HepG2 (cell line): Measurements from ENCODE around the gene GRAP. TPM values are rescaled to one million over a fixed set of nuclear protein-coding genes. Genes with fewer than 3 reads are reported as not detected.

Source experiments
- CCDC6 ChIP-seq: sonication (generic); formaldehyde crosslinking; IDR thresholded peaks from 2 replicates; pipeline ENCODE4 v1.8.1; 2022; ENCODE audit warnings: mild to moderate bottlenecking, missing genetic modification reagents, moderate library complexity
- HHEX ChIP-seq: IDR thresholded peaks from 2 replicates; pipeline ENCODE4 v1.6.1; 2016; ENCODE audit warnings: control low read depth
- HMGXB4 ChIP-seq, 2 experiments: sonication (generic) in 1 of 2; formaldehyde crosslinking in 1 of 2; IDR thresholded peaks; 2 replicates each; pipeline versions ENCODE4 v1.4.0 to v1.6.1; 2018 to 2020; ENCODE audit warnings: missing genetic modification reagents in 2 of 2, borderline replicate concordance in 1 of 2, low read depth in 1 of 2, mild to moderate bottlenecking in 1 of 2, missing biosample characterization in 1 of 2
- HOXA3 ChIP-seq: sonication (generic); formaldehyde crosslinking; IDR thresholded peaks from 2 replicates; pipeline ENCODE4 v1.5.0; 2020; ENCODE audit warnings: missing genetic modification reagents
- IRF2 ChIP-seq: IDR thresholded peaks from 2 replicates; pipeline ENCODE4 v1.6.1; 2018; ENCODE audit warnings: missing genetic modification reagents, missing compliant biosample characterization
- KAT8 ChIP-seq: IDR thresholded peaks from 2 replicates; pipeline ENCODE4 v1.6.1; 2016; ENCODE audit warnings: missing genetic modification reagents, missing compliant biosample characterization
- KLF11 ChIP-seq: IDR thresholded peaks from 2 replicates; pipeline ENCODE4 v1.6.1; 2016; ENCODE audit warnings: missing compliant biosample characterization
- MTF1 ChIP-seq: sonication (generic); formaldehyde crosslinking; IDR thresholded peaks from 2 replicates; pipeline ENCODE4 v1.5.0; 2020; ENCODE audit warnings: missing genetic modification reagents
- NBN ChIP-seq: fragments of 450-650 bp; conservative IDR thresholded peaks from 2 replicates; pipeline ENCODE4 v1.6.1; 2017
- NFAT5 ChIP-seq: sonication (generic); formaldehyde crosslinking; IDR thresholded peaks from 2 replicates; pipeline ENCODE4 v1.4.0; 2020; ENCODE audit warnings: missing genetic modification reagents
- NFYB ChIP-seq: sonication (generic); formaldehyde crosslinking; IDR thresholded peaks from 2 replicates; pipeline ENCODE4 v1.4.0; 2020; ENCODE audit warnings: missing genetic modification reagents
- PAWR ChIP-seq: sonication (generic); formaldehyde crosslinking; IDR thresholded peaks from 2 replicates; pipeline ENCODE4 v1.4.0; 2020; ENCODE audit warnings: missing genetic modification reagents, mild to moderate bottlenecking, borderline replicate concordance
- RAD21 ChIP-seq: fragments of 450-650 bp; formaldehyde crosslinking; IDR thresholded peaks from 2 replicates; pipeline ENCODE4 v1.5.0; 2020; ENCODE audit warnings: mild to moderate bottlenecking
- SOX6 ChIP-seq, 2 experiments: fragments of 450-650 bp in 1 of 2; sonication (generic) in 1 of 2; formaldehyde crosslinking in 1 of 2; IDR thresholded peaks; 2 replicates each; pipeline versions ENCODE4 v1.4.0 to v1.6.1; 2017 to 2020; ENCODE audit warnings: antibody characterized with exemption in 1 of 2, mild to moderate bottlenecking in 1 of 2, missing genetic modification reagents in 1 of 2
- TCF7L2 ChIP-seq: IDR thresholded peaks from 2 replicates; pipeline ENCODE4 v1.6.1; 2011; ENCODE audit warnings: mild to moderate bottlenecking, low read depth, low read length, moderate library complexity
- XBP1 ChIP-seq: sonication (generic); formaldehyde crosslinking; IDR thresholded peaks from 2 replicates; pipeline ENCODE4 v1.5.0; 2020; ENCODE audit warnings: missing genetic modification reagents
- ZMAT3 ChIP-seq: sonication (generic); formaldehyde crosslinking; conservative IDR thresholded peaks from 2 replicates; pipeline ENCODE4 v1.7.0; 2021; ENCODE audit warnings: missing genetic modification reagents
- ZNF251 ChIP-seq: sonication (generic); formaldehyde crosslinking; IDR thresholded peaks from 2 replicates; pipeline ENCODE4 v1.9.0; 2021; ENCODE audit warnings: mild to moderate bottlenecking, missing genetic modification reagents
- ZNF3 ChIP-seq: IDR thresholded peaks from 2 replicates; pipeline ENCODE4 v1.7.0; 2017; ENCODE audit warnings: inconsistent platforms
- ZNF317 ChIP-seq: sonication (generic); formaldehyde crosslinking; IDR thresholded peaks from 2 replicates; pipeline ENCODE4 v1.5.0; 2020; ENCODE audit warnings: mild to moderate bottlenecking, missing genetic modification reagents
- ZNF7 ChIP-seq: IDR thresholded peaks from 2 replicates; pipeline ENCODE4 v1.6.1; 2016; ENCODE audit warnings: missing biosample characterization, missing genetic modification reagents
- polyA plus RNA-seq, 8 experiments: library from polyadenylated mRNA; depleted of rRNA in 3 of 8; stranded (reverse) in 7 of 8; unstranded in 1 of 8; fragments of >200 nt; fragmentation: Illumina TruSeq in 4 of 8; extraction: Trizol in 4 of 8; gene quantifications; 2 replicates each; pipeline versions ENCODE4 v1.2.1 to v1.2.3, GENCODE V29; 2011 to 2016; ENCODE audit warnings: low read depth in 4 of 8, missing spikeins in 1 of 8, mixed read lengths in 1 of 8; ENCODE audit not compliant: insufficient read depth in 1 of 8
- total RNA-seq, 5 experiments: library from RNA; depleted of rRNA; stranded (reverse); fragments of >200 nt; fragmentation: Illumina TruSeq; extraction: Trizol; gene quantifications; 2 replicates each; pipeline ENCODE4 v1.2.3, GENCODE V29; 2016; ENCODE audit warnings: low read depth in 1 of 5
- TF ChIP-seq, protein P1 (sequence below): sonication (generic); formaldehyde crosslinking; IDR thresholded peaks from 2 replicates; pipeline ENCODE4 v1.4.0; 2020; ENCODE audit warnings: mild to moderate bottlenecking, low read depth, missing genetic modification reagents
- TF ChIP-seq, protein P2 (sequence below): sonication (generic); formaldehyde crosslinking; IDR thresholded peaks from 2 replicates; pipeline ENCODE4 v1.5.0; 2020; ENCODE audit warnings: missing genetic modification reagents

GRAP gene
- total and polyA plus RNA-seq, 2 of the 13 experiments (the other 11 are each of a cell fraction or from before 2014, with no cell fraction given), result 0.77 to 1.7 TPM

DNA sequence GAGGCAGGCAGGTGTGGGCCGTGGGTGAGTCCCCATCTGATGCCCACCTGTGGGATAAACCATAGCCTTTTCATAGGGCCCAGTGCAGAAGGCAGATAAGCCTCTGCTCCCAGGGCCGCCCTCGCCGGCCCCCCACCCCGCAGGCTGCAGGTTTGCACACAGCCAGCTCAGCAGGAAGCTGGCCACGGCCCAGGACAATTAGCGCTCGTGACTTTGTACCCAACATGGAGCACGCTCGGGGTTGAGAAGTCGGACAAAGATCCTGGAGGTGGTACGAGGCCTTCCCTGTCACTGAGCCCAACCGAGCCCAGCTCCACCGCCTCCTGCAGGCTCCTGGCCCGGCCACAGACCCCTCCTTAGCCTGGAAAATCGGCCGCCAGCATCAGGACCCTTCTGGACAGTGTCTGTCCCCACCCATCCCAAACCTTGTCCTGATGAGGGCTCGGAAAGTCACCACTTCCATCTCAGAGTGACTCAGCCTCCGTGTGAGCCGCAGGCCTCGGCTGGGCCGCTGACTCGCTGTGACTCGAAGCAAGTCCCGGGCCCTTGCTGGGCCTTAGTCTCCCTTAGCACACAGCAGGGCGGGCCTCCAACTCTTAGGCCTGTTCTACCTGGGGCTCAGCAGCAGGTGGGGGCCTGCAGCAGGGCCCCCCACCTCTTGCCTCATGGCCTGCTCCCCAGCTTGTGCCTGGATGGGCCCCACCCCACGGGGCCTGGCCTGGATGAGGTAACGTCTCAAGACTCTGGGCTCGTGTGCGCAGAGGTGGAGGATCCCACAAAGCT lies 64.9 kb downstream of the GRAP start (continued):
- TF ChIP-seq, protein P1, sequence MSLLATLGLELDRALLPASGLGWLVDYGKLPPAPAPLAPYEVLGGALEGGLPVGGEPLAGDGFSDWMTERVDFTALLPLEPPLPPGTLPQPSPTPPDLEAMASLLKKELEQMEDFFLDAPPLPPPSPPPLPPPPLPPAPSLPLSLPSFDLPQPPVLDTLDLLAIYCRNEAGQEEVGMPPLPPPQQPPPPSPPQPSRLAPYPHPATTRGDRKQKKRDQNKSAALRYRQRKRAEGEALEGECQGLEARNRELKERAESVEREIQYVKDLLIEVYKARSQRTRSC, result peak; percentile 87; the same call in 1 of the 2 replicates
- TF ChIP-seq HHEX (CRISPR knock-in tag) (no peak), HOXA3 (peak; percentile 82), XBP1 (CRISPR knock-in tag) (no peak), PAWR (CRISPR knock-in tag) (no peak), IRF2 (no peak), RAD21 (CRISPR knock-in tag) (peak; percentile 33; the same call in 1 of the 2 replicates), MTF1 (CRISPR knock-in tag) (peak; percentile 94), KAT8 (peak; percentile 71), ZNF3 (CRISPR knock-in tag) (peak; percentile 82), ZNF7 (CRISPR knock-in tag) (no peak), NFYB (CRISPR knock-in tag) (no peak), NBN (no peak), HMGXB4 (CRISPR knock-in tag; IDR thresholded peaks at IDR 0.05; ENCODE audit: borderline replicate concordance in 1 of 2, low read depth in 1 of 2) (no peak; a peak in 1 of 4 replicates), CCDC6 (CRISPR knock-in tag) (no peak; the same call in 1 of the 2 replicates), ZNF251 (CRISPR knock-in tag) (no peak), TCF7L2 (no peak), ZMAT3 (CRISPR knock-in tag) (peak; percentile 50; the same call in 1 of the 2 replicates), KLF11 (no peak), NFAT5 (no peak), ZNF317 (CRISPR knock-in tag) (no peak), SOX6 (IDR thresholded peaks at IDR 0.05) (no peak), SOX6 (CRISPR knock-in tag; IDR thresholded peaks at IDR 0.05) (peak; percentile 82)
- TF ChIP-seq, protein P2, sequence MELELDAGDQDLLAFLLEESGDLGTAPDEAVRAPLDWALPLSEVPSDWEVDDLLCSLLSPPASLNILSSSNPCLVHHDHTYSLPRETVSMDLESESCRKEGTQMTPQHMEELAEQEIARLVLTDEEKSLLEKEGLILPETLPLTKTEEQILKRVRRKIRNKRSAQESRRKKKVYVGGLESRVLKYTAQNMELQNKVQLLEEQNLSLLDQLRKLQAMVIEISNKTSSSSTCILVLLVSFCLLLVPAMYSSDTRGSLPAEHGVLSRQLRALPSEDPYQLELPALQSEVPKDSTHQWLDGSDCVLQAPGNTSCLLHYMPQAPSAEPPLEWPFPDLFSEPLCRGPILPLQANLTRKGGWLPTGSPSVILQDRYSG, result no peak
